H1 (cell line): ENCODE results near the gene ELANE.
A peak's percentile ranks its signal among the peaks of the same experiment; 100 is the strongest.

ENCODE experiments used
- CBX8 ChIP-seq: fragments of 300-800, 300-1000 bp; sonication (generic); IDR thresholded peaks from 2 replicates; pipeline ENCODE4 v1.7.1; 2016; ENCODE audit warnings: low read depth, low read length, borderline replicate concordance
- CHD2 ChIP-seq: IDR thresholded peaks from 2 replicates; pipeline ENCODE4 v1.6.1; 2012; ENCODE audit warnings: low read length, improper control_type of control experiment
- CTCF ChIP-seq, 3 experiments: IDR thresholded peaks; 1 replicate in 2 of 3; 2 replicates in 1 of 3; pipeline versions ENCODE4 v1.5.1 to v1.6.1; 2011; ENCODE audit warnings: low read length in 3 of 3, mild to moderate bottlenecking in 3 of 3, inconsistent platforms in 2 of 3, low read depth in 1 of 3, moderate library complexity in 1 of 3; ENCODE audit not compliant: insufficient read depth in 1 of 3; ENCODE audit errors: control extremely low read depth in 1 of 3
- EGR1 ChIP-seq: IDR thresholded peaks from 2 replicates; pipeline ENCODE4 v1.6.1; 2011; ENCODE audit warnings: low read depth, low read length, borderline replicate concordance
- EZH2 ChIP-seq: fragments of 200-600 bp; sonication (generic); IDR thresholded peaks from 2 replicates; pipeline ENCODE4 v1.7.1; 2012; ENCODE audit warnings: low read depth, mild to moderate bottlenecking, moderate library complexity, low read length, inconsistent platforms; ENCODE audit not compliant: severe bottlenecking
- GABPA ChIP-seq: IDR thresholded peaks from 2 replicates; pipeline ENCODE4 v1.6.1; 2011; ENCODE audit warnings: mild to moderate bottlenecking, low read length, moderate library complexity, borderline replicate concordance; ENCODE audit not compliant: insufficient read depth
- JUN ChIP-seq: IDR thresholded peaks from 2 replicates; pipeline ENCODE4 v1.6.1; 2011; ENCODE audit warnings: low read depth, mild to moderate bottlenecking, improper control_type of control experiment, low read length
- JUND ChIP-seq: IDR thresholded peaks from 2 replicates; pipeline ENCODE4 v1.6.1; 2011; ENCODE audit warnings: mild to moderate bottlenecking, improper control_type of control experiment, low read length
- KDM1A ChIP-seq: fragments of 200-600, 300-600 bp; sonication (generic); IDR thresholded peaks from 2 replicates; pipeline ENCODE4 v1.7.1; 2016; ENCODE audit warnings: mild to moderate bottlenecking, low read length, borderline replicate concordance
- MAX ChIP-seq: IDR thresholded peaks from 2 replicates; pipeline ENCODE4 v1.6.1; 2012; ENCODE audit warnings: inconsistent platforms
- NRF1 ChIP-seq: IDR thresholded peaks from 2 replicates; pipeline ENCODE4 v1.6.1; 2011; ENCODE audit warnings: mild to moderate bottlenecking, low read depth, low read length, improper control_type of control experiment
- POLR2A ChIP-seq, 2 experiments: IDR thresholded peaks; 1 replicate in 1 of 2; 2 replicates in 1 of 2; pipeline ENCODE4 v1.6.1; 2011; ENCODE audit warnings: low read depth in 2 of 2, low read length in 2 of 2, mild to moderate bottlenecking in 2 of 2; ENCODE audit errors: control extremely low read depth in 1 of 2
- SIN3A ChIP-seq, 2 experiments: IDR thresholded peaks in 1 of 2; conservative IDR thresholded peaks in 1 of 2; 2 replicates each; pipeline ENCODE4 v1.6.1; 2011 to 2012; ENCODE audit warnings: low read length in 2 of 2, improper control_type of control experiment in 1 of 2, low read depth in 1 of 2, mild to moderate bottlenecking in 1 of 2

- TF ChIP-seq EZH2 (peak; percentile 46), MAX (peak; percentile 86), CTCF (IDR thresholded peaks at IDR 0.05; ENCODE audit: control extremely low read depth in 1 of 3, insufficient read depth in 1 of 3, low read depth in 1 of 3, low read length in 3 of 3) (peak in 2 of 3 experiments; percentile 3 to 5; a peak in 1 of 4 replicates), NRF1 (no peak), SIN3A (conservative IDR thresholded peaks at IDR 0.05 in 1 of 2, IDR thresholded peaks at IDR 0.05 in 1 of 2; ENCODE audit: low read depth in 1 of 2, low read length in 2 of 2) (no peak), GABPA (no peak), CHD2 (no peak), KDM1A (no peak), POLR2A (IDR thresholded peaks at IDR 0.05; ENCODE audit: control extremely low read depth in 1 of 2, low read depth in 2 of 2, low read length in 2 of 2) (no peak), JUN (no peak), CBX8 (no peak), JUND (no peak), EGR1 (no peak)
Observed at GRCh38 chr19:843180-843835, 8.8 kb upstream of the ELANE start.
